K562 (cell line): ENCODE results near the gene RNF214.
A peak's percentile ranks its signal among the peaks of the same experiment; 100 is the strongest.

ENCODE experiments used
- HMBOX1 ChIP-seq: sonication (generic); IDR thresholded peaks from 2 replicates; pipeline ENCODE4 v1.6.1; 2016
- KLF13 ChIP-seq: fragments of 450-650 bp; IDR thresholded peaks from 2 replicates; pipeline ENCODE4 v1.6.1; 2016; ENCODE audit warnings: missing genetic modification characterization, low read depth, mild to moderate bottlenecking, missing compliant biosample characterization, moderate library complexity, borderline replicate concordance
- POLR2G ChIP-seq: fragments of 200-400 bp; formaldehyde crosslinking; IDR thresholded peaks from 2 replicates; pipeline ENCODE4 v1.6.1; 2017; ENCODE audit warnings: low read depth, mild to moderate bottlenecking, antibody characterized with exemption, low read length, moderate library complexity
- RBBP5 ChIP-seq: fragments of 200-600 bp; sonication (generic); IDR thresholded peaks from 2 replicates; pipeline ENCODE4 v1.6.1; 2012; ENCODE audit warnings: borderline replicate concordance, mild to moderate bottlenecking, low read length, control low read depth, inconsistent platforms; ENCODE audit not compliant: insufficient read depth, poor library complexity, severe bottlenecking
- TF ChIP-seq, protein P1 (sequence below): sonication (generic); formaldehyde crosslinking; IDR thresholded peaks from 2 replicates; pipeline ENCODE4 v1.9.0; 2022; ENCODE audit warnings: mild to moderate bottlenecking, missing genetic modification reagents
- TF ChIP-seq, protein P2 (sequence below), 3 experiments: IDR thresholded peaks in 2 of 3; conservative IDR thresholded peaks in 1 of 3; 2 replicates each; pipeline ENCODE4 v1.5.1; 2011 to 2012; ENCODE audit warnings: low read length in 3 of 3, mild to moderate bottlenecking in 3 of 3, control low read depth in 2 of 3, improper control_type of control experiment in 1 of 3, inconsistent platforms in 1 of 3, low read depth in 1 of 3, mixed read lengths in 1 of 3, moderate library complexity in 1 of 3; ENCODE audit not compliant: insufficient read depth in 2 of 3

DNA sequence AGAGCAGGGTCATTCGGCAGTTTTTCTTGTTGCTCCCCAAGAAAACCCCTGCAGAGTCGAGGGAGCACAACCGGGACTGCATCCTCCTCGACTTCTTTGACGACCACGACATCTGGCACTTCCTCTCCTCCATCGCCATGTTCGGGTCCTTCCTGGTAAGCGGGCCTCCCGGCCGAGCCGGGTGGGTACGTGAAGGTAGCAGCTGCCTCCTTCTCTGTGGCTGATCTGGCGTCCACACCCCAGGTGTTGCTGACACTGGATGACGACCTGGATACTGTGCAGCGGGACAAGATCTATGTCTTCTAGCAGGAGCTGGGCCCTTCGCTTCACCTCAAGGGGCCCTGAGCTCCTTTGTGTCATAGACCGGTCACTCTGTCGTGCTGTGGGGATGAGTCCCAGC is 36.7 kb upstream of the RNF214 start:
- TF ChIP-seq, protein P1, sequence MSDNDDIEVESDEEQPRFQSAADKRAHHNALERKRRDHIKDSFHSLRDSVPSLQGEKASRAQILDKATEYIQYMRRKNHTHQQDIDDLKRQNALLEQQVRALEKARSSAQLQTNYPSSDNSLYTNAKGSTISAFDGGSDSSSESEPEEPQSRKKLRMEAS: no peak
- TF ChIP-seq, protein P2, sequence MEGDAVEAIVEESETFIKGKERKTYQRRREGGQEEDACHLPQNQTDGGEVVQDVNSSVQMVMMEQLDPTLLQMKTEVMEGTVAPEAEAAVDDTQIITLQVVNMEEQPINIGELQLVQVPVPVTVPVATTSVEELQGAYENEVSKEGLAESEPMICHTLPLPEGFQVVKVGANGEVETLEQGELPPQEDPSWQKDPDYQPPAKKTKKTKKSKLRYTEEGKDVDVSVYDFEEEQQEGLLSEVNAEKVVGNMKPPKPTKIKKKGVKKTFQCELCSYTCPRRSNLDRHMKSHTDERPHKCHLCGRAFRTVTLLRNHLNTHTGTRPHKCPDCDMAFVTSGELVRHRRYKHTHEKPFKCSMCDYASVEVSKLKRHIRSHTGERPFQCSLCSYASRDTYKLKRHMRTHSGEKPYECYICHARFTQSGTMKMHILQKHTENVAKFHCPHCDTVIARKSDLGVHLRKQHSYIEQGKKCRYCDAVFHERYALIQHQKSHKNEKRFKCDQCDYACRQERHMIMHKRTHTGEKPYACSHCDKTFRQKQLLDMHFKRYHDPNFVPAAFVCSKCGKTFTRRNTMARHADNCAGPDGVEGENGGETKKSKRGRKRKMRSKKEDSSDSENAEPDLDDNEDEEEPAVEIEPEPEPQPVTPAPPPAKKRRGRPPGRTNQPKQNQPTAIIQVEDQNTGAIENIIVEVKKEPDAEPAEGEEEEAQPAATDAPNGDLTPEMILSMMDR (IDR thresholded peaks at IDR 0.05 in 2 of 3, conservative IDR thresholded peaks at IDR 0.05 in 1 of 3; ENCODE audit: insufficient read depth in 2 of 3, low read depth in 1 of 3, low read length in 3 of 3): no peak
- TF ChIP-seq POLR2G (peak; percentile 50), KLF13 (no peak), RBBP5 (no peak), HMBOX1 (no peak)
